ENCODE data around the gene KIAA1755.

KIAA1755 gene

DNA sequence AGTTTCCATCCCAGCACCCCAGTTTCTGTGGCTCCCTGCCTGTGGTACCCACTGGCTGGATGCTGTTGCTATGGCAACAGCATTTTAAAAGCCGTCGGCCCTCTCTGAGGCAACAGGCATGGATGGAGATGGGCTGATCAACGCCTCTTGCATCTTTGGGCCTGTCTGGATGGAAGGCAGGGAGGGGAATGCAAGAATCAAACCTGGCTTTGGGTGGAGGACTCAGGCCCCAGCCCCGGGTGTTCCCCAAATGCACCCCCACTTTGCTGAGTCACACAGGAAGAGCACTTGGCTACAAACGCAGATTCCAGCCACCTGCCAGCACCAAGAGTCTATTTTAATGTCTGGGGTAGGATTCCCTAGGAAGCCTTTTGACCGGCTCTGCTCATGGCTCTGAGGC, 49.8 kb downstream of the KIAA1755 start:
- DNase-seq (ENCODE audit: low read depth) = no peak
- TF ChIP-seq, protein P1, sequence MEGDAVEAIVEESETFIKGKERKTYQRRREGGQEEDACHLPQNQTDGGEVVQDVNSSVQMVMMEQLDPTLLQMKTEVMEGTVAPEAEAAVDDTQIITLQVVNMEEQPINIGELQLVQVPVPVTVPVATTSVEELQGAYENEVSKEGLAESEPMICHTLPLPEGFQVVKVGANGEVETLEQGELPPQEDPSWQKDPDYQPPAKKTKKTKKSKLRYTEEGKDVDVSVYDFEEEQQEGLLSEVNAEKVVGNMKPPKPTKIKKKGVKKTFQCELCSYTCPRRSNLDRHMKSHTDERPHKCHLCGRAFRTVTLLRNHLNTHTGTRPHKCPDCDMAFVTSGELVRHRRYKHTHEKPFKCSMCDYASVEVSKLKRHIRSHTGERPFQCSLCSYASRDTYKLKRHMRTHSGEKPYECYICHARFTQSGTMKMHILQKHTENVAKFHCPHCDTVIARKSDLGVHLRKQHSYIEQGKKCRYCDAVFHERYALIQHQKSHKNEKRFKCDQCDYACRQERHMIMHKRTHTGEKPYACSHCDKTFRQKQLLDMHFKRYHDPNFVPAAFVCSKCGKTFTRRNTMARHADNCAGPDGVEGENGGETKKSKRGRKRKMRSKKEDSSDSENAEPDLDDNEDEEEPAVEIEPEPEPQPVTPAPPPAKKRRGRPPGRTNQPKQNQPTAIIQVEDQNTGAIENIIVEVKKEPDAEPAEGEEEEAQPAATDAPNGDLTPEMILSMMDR (IDR thresholded peaks at IDR 0.05; ENCODE audit: control insufficient read depth, extremely low read depth, insufficient read depth) = no peak
- H3K4me3 ChIP-seq (ENCODE audit: low read depth, low read length) = no peak overlapping the region

DNA sequence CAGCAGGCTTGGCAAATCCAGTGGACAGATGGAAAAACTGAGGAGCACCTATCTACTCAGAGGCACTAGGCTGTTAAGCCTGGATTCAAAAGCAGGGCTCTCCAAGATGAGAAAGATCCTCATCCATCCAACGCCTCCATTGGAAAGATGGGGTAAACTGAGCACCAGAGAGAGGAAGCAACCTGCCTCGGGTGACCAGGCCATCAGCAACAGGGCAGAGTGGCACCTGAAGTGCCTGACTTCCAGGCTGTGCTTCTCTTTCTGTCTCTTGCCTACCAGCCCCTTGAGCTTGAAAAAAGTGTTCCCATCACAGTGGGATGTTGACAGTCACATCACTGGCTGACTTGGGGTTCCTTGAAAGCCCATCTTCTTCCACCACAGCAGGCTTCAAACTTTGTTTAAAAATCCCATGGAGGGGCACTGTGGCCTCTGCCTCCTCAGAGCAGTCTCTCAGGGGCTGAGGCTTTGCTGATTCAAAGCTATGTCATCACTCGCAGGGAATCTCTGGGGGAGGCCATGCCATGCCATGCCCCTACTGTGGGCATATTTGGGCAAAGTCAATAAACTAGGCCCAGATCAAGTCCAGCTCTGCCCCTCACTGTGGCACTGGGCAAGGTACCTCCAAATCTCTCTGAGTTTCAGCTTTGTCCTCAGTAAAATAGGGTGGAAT, 50.7 kb downstream of the KIAA1755 start:
- no peak overlapping the region for H3K4me3 ChIP-seq (ENCODE audit: low read depth, low read length)
- TF ChIP-seq, protein P1 (IDR thresholded peaks at IDR 0.05; ENCODE audit: control insufficient read depth, extremely low read depth, insufficient read depth) = no peak
- DNase-seq (ENCODE audit: low read depth) = no peak

DNA sequence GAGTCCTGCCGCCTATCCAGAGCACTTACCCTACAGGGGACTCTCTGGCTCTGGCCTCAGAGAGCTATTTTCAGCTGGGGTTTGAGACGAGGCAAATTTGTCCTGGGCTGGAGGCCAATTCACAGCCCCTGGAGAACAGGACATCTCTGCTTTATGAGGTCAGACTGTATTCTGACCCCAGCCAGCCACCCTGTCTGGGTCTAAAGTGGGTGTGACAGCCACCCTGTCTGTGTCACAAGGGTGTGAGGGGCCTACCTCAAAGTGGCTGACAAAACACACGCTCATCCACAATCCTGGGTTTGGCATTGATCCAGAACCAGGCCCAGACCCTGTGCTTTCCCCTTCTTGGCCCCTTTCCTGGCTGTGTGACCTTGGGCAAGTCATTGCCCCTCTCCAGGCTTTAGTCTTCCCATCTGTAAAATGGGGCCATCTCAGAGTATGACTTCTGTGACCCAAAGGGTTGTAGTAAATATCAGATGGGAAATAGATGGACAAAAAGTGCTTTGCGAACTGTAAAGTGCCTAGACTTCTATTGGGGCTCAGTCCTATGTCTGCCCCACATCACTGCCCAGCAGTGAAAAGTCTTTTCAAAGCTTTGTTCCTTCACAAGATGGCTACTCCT, 51.4 kb downstream of the KIAA1755 start:
- TF ChIP-seq, protein P1 (IDR thresholded peaks at IDR 0.05; ENCODE audit: control insufficient read depth, extremely low read depth, insufficient read depth) = no peak
- DNase-seq (ENCODE audit: low read depth) = no peak

DNA sequence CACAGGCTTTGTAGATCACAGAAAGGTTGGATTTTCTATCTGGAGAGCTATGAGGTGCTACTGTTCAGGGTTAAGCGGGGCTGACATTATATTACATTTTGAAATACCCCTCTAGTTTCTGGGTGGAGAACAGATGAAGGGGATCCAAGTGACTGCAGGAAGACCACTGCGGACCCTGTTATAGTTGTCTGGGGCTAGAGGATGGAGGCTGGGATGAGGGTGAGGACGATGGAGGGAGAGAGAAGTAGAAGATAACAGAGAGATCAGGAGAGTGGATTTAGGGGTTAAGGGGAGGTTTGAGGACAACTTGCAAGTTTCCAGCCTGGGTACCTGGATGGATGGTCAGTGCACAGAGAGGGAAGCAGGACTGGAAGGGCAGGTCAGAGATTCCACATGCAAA, 52.0 kb downstream of the KIAA1755 start:
- TF ChIP-seq, protein P1 (IDR thresholded peaks at IDR 0.05; ENCODE audit: control insufficient read depth, extremely low read depth, insufficient read depth) = no peak
- no peak overlapping the region for H3K4me3 ChIP-seq (ENCODE audit: low read depth, low read length)
- no peak for DNase-seq (ENCODE audit: low read depth)

More for the DNA sequence above, 51.4 kb downstream of the KIAA1755 start:
- no peak overlapping the region for H3K4me3 ChIP-seq (ENCODE audit: low read depth, low read length)

DNA sequence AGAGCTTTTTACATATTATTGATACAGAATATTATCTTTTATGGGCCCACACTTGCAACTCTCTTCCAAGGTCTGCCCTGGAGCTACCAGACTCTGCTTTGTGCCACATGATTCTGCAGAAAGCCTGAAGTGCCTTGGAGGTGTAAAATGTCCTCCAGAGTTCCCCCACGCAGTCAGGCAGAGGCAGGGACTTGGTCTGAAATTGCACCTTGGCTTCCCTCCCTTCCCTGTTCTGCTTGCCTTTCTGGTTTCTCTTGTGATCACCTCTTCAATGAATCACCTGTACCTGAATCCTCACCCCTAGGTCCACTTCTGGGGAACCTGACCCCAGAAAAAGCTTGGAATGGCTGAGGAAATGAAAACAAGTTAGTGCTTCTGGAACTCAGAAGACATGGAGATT, 52.4 kb downstream of the KIAA1755 start:
- TF ChIP-seq, protein P1 (IDR thresholded peaks at IDR 0.05; ENCODE audit: control insufficient read depth, extremely low read depth, insufficient read depth) = no peak
- H3K4me3 ChIP-seq (ENCODE audit: low read depth, low read length) = no peak overlapping the region
- no peak for DNase-seq (ENCODE audit: low read depth)

DNA sequence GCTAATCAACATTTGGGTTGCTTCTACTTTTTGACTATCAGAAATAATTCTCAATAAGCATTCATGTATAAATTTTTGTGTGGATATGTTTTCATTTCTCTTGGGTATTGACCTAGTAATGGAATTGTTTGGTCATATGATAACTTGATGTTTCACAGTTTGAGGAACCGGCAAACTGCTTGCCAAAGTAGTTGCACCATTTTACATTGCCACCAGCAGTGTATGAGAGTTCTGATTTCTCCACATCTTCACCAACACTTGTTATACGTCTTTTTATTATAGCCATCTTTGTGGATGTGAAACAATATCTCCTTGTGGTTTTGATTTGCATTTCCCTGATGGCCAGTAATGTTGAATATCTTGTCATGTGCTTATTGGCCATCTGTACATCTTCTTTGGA, 52.9 kb downstream of the KIAA1755 start:
- TF ChIP-seq, protein P1 (IDR thresholded peaks at IDR 0.05; ENCODE audit: control insufficient read depth, extremely low read depth, insufficient read depth) = no peak
- H3K4me3 ChIP-seq (ENCODE audit: low read depth, low read length) = no peak overlapping the region
- DNase-seq (ENCODE audit: low read depth) = no peak

DNA sequence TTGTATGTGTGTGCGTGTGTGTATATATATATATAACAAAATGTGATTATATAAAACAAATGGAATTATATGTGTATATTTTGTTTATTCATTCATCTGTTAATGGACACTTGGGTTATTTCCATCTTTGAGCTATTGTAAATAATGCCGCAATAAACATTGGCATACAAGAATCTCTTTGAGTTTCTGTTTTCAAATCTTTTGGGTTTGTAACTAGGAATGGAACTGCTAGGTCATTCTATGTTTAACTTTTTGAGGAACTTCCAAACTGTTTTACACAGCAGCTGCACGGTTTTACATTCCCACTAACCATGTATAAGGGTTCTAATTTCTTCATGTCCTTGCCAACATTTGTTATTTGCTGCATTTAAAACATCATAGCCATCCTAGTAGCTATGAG, 55.5 kb downstream of the KIAA1755 start:
- TF ChIP-seq, protein P1 (IDR thresholded peaks at IDR 0.05; ENCODE audit: control insufficient read depth, extremely low read depth, insufficient read depth) = no peak
- H3K4me3 ChIP-seq (ENCODE audit: low read depth, low read length) = no peak overlapping the region
- peak; percentile 61 for DNase-seq (ENCODE audit: low read depth)

Measured in LNCaP clone FGC (cell line).